ENCODE results near the gene KCND1. TPM values are rescaled to one million over a fixed set of nuclear protein-coding genes. Genes with fewer than 3 reads are reported as not detected.

The KCND1 gene
- total RNA-seq, 1 donor from 2014 or later = 2.1 TPM

DNA sequence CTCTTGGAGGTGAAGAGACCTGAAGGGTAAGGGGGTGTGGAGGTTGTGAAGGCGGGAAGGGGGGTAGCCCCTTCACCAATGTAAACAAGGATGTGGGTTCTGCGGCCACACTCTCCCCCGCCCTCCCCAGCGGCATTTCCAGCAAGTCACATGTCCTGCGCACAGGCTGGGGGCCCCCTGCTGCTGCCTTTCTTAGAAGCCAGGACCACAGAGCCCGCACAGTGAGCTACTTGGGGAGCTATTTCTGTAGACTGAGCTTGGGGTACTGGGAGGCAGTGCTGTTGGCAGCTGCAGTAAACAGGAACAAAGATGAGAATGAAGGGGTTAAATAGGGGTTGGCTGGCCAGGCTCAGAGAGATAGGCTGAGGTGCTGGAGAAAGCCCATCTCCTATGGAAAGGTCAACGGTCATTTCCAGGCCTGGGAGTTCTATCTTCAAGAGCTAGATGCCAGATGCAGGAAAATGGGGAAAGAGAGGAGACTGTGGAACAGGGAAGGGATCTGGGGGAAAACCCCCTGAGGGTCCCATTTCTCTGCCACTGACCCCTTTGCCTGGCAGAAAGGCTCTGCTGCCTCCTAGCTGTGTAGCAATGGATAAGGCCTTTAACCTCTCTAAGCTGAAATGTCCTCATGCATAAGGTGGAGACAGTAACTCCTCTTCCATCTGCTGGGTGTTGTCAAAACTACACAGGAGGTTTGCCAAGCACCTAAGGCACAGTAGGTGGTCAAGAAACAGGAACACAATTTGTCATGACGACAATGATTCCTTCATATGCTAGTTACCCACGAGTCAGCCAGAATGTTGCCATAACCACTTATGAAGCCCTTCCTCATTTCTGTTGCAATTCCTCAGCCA lies 34.4 kb downstream of the KCND1 start:
- no peak for DNase-seq

DNA sequence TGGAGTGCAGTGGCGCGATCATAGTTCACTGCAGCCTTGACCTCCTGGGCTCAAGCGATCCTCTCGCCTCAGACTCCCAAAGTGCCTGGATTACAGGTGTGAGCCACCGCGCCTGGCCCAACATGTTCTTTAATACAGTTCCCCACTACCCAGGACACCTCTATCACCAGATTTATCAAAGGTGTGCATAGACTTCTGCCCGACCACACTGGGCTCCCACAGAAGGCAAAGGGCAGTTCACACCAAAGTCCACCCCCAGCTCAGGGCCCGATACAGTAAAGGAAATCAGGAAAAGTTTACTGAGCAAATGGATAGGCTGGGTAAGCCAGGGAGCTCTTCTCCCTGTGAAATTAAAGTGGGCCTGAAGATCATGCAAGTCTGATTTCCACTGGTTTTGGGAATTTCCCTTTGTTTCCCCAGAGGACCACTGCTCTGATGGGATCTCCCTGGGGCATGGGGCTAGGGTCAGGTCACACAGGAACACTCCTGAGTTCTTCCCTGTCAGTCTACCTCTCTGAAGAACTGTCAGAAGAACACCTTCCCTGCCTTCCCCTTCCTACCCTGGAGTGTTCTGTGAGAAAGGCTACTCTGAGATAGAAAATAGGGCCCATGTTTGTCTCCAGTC lies 35.1 kb downstream of the KCND1 start:
- no peak for DNase-seq

DNA sequence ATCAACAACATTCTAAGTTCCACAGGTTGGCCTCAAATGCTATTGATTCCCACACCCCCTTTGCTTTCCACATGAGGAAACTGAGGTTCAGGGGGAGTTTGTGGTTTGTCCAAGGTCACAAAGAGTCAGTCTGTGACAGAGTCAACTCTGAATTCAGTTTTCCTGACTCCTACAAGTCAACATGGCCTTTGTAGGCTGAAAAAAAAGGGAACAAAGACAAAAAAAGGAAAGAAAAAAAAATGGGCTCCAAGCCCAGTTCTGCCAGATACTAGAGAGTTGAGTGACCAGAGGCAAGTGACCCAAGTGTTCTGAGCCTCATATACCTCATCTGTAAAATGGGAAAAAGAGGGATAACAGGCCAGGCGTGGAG lies 36.4 kb downstream of the KCND1 start:
- DNase-seq = no peak

DNA sequence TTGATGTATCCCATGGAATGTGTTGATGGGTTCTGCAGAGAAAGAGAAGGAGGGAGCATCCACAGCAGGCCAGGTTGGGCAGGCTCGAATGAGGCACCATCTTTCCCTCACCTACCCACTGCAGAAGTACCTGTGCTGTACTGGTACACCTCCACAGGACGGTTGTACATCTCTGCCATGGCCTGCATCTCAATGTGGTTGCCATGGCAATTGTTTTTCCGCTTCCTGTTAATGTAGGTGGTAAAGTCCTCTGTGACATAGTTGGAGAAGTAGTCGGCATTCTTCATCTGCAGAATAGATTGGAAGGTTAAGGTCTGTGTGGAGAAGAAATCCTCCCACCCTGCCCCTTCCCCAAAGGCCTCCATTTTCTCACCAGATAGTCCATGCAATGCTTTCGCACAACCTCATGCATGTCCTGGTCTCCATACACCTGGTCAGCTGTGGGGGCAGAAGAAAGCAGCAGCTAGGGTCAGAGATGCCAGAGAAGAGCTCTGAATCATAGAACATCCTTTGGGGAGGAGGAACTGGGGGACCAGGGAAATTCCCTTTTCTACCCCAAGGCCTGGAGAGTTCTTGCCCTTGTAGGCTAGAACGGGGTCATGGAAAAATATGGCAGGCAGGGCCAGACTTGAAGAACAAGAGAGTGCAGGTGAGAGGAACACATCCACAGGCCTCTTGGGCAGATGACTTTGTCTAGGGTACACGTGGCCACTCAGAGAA lies 36.9 kb downstream of the KCND1 start:
- no peak for DNase-seq

DNA sequence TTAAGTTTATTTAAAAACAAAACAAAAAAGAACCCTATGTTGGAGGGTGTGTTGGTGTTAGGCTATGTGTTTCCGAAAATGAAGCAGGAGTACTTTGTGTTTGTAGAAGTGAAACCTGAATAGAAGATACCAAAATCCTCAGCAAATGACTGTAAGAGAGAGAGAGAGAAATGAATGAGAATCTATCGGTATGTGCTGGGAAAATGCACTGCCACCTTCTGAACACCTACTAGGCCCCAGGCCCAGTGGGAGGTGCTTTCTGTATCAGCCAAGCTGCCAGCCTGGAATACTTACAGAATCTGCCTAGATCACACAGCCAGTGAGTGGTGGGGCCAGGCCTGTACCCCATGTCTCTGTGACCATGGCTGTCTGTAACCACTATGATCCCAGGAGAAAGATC lies 37.9 kb downstream of the KCND1 start:
- no peak for DNase-seq

DNA sequence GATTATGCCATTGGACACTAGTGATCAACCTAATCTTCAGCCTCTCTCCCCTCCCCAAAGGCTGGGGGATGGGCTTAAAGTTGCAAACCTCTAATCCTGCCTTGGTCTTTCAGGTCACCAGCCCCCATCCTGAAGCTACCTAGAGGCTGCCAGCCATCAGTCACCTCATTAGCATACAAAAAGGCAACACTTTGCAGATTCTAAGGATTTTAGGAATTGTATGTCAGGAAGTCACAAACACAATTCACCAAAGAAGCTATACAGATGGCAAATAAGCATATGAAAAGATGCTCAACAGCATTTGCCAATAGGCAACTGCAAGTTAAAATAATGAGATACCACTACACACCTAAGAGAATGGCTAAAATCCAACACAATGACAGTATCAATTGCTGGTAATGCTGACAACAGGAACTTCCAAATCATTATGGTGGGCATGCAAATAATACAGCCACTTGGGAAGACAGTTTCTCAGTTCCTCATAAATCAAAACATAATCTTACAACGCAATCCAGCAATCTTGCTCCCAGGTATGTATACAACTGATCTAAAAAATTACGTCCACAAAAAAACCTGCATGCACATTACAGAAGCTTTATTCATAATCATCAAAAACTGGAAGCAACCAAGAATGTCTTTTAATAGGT lies 43.8 kb downstream of the KCND1 start:
- no peak for DNase-seq

DNA sequence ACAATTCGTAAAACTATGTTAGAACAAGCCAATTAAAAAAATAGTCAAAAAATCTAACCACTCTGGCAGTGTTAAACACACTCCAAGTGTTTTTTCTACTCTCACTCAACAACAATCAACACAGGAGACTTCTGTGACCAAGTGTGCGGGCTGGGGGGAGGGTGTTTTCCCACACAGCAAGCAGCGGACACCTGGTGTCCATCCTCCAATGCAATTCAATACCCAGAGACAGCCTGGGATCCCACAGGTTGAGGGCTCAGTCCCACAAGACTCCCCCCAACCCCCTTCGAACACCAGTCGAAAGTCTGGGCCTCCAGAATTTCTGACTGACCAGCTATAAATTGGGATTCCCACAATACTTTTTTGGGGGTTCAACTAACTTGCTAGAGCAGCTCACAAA lies 44.5 kb downstream of the KCND1 start:
- no peak for DNase-seq

DNA sequence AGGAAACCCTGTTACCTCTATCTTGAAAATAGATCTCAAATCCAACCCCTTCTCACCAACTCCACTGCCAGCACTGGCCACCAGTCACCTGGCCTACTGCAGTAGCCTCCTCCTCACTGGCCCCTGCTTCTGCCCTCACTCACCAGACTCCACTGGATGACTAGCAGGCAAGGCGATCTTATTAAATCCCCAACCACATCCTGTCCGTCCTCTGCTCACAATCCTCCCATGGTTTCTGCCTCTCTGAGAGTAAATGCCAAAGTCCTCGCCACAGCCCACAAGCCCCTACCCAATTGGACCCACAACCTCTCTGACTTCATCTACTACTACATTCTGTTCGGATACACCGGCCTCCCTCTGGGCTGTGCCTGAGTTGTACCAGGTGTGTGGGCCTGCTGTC lies 47.4 kb downstream of the KCND1 start:
- DNase-seq = no peak

DNA sequence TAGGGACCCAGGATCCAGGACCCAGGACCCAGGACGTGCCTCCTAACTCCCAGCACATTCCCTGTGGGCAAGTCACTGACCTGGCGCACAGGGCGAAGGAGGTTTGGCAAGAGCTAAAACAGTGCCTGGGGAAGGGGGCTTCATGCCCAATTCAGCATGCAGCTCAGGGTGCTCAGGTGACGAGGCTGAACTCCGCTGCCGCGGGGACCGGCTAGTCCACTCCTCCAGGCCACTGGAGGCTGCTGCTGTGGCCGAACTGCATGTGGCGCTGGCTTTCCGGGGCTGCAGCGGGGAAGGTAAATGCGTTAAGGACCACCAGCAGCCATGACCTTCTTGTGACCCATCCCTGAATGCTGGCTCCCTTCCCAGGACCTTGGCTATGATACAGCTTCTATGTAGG lies 47.9 kb downstream of the KCND1 start:
- DNase-seq = no peak

DNA sequence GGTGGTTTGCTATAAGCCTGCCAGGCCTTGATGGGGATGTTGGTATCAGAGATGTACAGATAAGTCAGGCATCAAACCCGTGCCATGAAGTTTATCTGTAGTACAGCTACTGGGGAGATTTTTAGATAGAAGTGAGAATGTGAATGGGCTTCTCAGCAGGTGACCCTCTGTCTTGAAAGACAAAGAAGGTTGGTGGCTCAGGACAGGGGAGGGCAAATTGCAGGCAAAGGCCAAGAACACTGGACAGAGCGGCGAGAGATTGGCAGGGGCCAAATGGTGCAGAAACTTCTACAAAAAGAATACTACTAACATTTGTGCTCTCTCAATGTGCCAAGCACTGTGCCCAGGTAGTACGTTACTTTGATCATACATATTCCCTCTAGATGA lies 50.9 kb downstream of the KCND1 start:
- no peak for DNase-seq

DNA sequence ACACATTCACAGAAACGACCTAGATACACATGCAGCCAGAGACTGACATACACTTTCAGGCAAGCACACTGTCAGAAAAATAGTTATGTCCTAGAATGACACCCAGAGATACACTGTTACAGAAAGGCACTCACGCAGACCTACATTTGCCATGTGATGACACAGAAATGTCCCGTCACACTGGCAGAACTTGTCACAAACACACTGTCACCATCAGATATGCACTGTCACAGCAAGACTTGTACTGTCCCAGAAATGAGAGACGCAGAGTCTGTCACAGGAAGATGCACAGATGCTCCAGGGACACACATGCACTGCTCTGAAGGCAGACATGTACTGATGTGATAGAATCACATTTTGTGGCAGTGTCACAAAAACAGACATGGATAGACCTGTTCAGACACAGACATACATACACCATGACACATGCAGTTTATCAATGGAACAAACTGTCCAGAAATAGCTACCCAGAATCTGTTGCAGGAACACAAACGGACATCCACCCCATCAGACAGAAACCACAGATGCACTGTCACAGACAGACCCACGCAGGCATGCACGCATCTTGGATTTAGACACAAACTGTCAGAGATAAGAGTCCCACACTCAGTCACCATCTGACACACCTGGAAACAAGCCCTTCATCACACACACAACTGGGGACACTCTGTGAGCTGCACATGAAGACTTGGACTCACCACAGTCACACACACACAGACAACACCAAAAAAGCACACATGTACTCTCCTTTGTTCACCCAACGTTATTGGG lies 51.5 kb downstream of the KCND1 start:
- no peak for DNase-seq

DNA sequence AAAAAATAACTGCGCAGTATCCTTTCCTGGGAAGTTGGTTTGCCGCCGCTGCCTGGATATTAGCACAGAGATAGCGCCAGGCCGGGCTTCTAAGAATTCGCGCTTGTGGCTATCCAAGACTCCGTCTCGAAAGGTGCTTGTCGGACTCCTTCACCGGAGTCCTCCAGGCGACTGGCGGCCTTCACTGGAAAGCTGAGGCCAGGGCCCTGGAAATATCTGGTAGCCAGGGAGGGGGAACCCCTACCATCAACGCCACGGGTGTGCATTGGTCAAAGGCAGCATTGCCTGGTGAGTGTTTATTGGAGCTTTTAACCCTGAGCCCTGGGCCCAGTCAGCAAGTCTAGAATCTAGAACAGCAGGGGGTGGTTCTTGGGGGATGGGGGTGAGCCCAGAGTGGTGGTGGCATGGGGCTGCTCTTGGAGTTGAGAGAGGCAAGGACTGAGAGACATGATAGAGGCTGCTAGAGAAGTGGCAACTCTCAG lies 52.2 kb downstream of the KCND1 start:
- no peak for DNase-seq

DNA sequence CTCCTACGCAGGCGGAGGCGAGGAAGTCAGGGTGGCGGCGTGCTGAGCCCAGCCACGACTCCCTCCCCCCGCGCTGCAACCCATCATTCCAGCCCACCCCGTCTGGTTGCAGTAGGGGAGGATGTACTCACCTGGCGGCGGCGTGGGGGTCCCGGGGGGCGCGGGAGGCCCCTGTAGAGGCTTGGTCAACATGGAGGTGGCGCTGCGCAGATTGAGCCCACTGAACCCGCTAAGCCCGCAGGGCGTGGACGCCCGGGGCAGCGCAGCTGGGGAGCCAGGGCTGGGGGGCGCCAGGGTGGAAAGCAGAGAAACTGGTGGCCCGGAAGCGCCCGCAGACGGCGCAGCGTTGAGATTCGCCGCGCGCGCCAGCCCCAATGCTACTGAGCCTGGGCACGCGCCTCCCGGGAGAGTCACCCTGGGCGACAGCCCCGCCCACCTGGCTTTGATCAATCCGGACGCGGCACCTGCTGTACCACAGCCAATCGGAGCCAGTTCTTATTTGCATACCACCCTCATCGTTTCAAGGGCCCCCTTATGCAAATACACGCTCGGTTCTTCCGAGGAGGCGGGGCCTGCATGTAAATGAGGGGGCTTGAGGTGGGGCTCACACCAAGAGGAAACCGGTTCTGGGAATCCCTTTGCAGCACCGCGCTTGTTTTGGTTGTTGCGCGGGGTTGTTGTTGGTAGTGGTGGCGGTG lies 52.9 kb downstream of the KCND1 start, which contains the start of gene PIM2:
Gene PIM2 (minus strand): TSS at position 382 of the 698 bp plus-strand sequence. CDS start 190 bp downstream, at position 192.
- peak; percentile 87 for DNase-seq

DNA sequence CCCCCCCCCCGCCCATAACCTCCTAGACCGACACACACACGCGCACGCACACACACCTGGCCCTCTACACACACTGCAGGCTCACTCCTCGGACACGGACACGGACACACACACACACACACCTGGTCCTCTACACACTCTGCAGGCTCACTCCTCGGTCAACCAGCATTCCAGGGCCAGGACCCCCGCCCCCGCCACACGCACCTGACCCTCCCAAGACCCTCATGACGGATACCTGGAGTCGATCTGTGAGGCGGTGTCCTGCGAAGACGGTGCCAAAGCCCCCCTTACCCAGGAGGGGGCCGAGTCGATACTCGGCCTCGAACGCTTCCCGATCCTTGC lies 53.4 kb downstream of the KCND1 start:
- no peak for DNase-seq

DNA sequence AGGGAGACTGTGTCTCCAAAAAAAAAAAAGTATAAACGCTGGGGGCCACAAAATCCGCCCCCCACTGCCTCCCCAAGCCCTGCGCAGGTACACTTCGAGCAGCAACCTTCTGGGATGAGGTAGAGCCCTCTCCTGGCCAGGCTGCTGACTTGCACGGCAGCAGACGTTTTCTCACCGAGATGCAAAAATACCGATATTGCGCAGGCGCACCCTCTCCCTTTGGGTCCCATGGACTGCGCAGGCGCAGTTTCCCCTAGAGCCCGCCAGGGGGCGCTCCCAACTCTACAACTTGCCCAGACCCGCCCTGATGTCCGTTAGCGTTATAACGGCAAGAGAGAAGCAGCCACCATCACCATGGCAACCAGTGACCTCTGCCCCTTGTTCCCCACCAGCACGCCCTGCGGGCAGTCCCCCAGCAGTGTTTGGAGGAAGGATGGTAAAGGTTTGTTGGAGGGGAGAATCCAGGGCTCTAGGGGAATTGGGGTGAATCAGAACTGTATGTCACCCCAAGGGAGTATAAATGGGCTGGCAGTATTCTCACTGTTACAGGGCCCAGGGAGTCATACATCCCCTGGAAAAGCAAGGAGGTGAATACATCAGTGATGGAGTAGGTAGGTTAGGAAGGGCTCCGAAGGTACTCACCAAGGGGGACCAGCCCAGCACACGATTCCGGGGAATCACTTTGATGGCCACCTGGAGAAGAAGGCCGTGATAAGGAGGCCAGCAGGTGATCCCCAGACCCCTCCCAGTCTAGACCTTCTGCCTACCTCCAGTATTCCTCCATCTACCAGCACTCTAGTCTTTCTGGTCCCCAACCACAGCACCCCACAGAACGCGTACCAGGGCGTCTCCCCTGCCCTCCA lies 54.3 kb downstream of the KCND1 start:
- DNase-seq = peak; percentile 93

DNA sequence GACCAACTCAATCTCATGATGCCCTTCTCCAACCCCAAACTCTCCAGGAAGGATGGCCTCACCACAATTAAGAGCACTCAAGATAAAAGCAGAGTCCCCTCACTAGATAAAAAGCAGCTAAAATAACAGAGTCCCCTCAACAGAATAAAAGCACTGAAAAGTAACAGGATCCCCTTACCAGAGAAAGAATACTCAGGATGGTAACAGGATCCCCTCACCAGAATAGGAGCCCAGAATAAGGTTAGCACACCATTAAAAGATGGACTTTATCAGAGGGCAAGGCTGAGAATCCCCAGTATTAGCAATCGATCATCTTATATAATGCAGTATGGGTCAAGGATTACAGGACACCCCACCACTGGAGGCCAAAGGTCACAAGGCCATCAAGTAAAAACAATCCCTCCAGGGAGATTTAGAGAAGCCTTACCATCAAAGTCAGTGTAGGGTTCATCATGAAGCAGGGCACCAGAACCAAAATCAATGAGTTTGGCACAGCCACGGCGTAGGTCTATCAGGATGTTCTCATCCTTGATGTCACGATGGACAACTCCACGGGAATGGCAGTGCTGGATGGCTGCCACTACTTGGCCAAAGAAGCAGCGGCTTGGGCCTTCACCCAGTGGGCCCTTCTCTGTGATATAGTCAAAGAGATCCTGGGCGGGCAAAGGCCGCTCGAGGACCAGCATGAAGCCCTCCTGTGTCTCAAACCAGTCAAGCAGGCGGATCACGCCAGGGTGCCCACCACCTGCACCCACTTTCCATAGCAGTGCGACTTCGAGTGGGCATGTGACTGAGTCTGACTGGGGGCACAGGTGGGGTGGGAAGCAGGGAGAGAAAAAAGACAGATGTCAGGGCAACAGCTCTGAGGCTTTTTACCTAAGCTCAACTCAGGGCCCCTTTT lies 56.8 kb downstream of the KCND1 start:
- DNase-seq = no peak

DNA sequence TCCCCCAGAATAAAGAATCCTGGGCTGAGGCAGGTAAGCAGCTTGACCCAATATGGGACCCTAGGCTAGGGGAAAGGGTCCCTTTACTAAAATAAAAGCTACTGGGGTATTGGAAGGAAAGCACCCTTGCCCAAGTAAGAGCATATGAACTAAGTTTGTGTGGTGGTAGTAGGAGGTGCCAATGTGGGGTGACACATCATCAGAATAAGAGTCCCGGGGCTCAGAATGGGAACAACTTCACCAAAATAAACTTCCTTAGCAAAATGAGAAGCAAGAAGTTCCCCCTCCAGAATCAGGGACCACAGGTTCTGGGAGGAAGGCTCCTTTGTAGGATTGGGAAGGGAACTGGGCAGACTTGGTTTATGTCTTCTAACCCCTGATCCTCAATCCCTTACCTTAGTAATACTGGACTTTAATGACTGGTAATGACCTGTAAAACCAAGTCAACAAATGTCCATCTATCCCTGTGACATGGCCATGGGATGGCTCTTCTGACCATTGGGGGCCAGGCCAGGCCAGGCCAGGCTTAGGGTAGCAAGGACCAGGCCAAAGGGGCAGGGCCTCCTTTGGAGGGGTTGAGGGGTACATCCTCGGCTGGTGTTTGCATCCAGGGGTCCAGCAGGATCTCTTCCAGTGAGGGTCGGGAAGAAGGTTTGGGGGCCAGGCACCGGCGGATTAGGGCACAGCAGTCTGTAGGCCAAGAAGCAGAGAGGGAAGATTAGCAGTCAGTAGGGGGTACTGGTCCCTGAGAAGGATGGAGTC lies 57.9 kb downstream of the KCND1 start:
- no peak for DNase-seq

Data from tongue (tissue), 2 donors.